GM23338 (cell line): ENCODE measurements around the gene ASXL3. TPM values are rescaled to one million over a fixed set of nuclear protein-coding genes. Genes with fewer than 3 reads are reported as not detected.
A peak's percentile ranks its signal among the peaks of the same experiment; 100 is the strongest.

Source experiments
- ATAC-seq: fragments of 200-7000 bp; cut with Tn5 transposase; 3 replicates; pipeline ENCODE4 v1.9.1; 2020
- DNase-seq: peaks from one replicate; pipeline ENCODE4 v3.0.0-alpha.2; 2015; ENCODE audit warnings: low spot score
- H2AFZ ChIP-seq: fragments of 200-600 bp; sonication (generic); 2 replicates; pipeline ENCODE4 v1.8.0; 2016; ENCODE audit warnings: antibody characterized with exemption, mild to moderate bottlenecking, moderate library complexity
- H3F3A ChIP-seq: fragments of 200-600 bp; sonication (generic); replicated peaks from 2 replicates; pipeline ENCODE4 v1.8.0; 2017; ENCODE audit warnings: antibody characterized with exemption, mixed run types, low read depth
- H3K27ac ChIP-seq: fragments of 200-600 bp; sonication (generic); 2 replicates; pipeline ENCODE4 v1.6.1; 2016; ENCODE audit warnings: low read depth
- H3K27me3 ChIP-seq: fragments of 200-600 bp; sonication (generic); 2 replicates; pipeline ENCODE4 v1.8.0; 2016; ENCODE audit warnings: mild to moderate bottlenecking, mixed run types, moderate library complexity; ENCODE audit not compliant: insufficient read depth
- H3K36me3 ChIP-seq: fragments of 200-600 bp; sonication (generic); 2 replicates; pipeline ENCODE4 v1.8.0; 2016; ENCODE audit warnings: mild to moderate bottlenecking; ENCODE audit not compliant: insufficient read depth
- H3K4me1 ChIP-seq: fragments of 200-600 bp; sonication (generic); 2 replicates; pipeline ENCODE4 v1.8.0; 2016; ENCODE audit warnings: mild to moderate bottlenecking, moderate library complexity; ENCODE audit not compliant: insufficient read depth
- H3K4me2 ChIP-seq: fragments of 200-600 bp; sonication (generic); 2 replicates; pipeline ENCODE4 v1.7.1; 2017; ENCODE audit warnings: mixed run types
- H3K4me3 ChIP-seq: fragments of 200-600 bp; sonication (generic); 2 replicates; pipeline ENCODE4 v1.6.1; 2016; ENCODE audit warnings: mixed run types
- H3K79me2 ChIP-seq: fragments of 200-600 bp; sonication (generic); replicated peaks from 2 replicates; pipeline ENCODE4 v1.8.0; 2017; ENCODE audit warnings: mild to moderate bottlenecking; ENCODE audit not compliant: insufficient read depth
- H3K9me2 ChIP-seq: fragments of 200-600 bp; sonication (generic); 2 replicates; pipeline ENCODE4 v1.8.0; 2017; ENCODE audit not compliant: insufficient read depth
- H4K20me1 ChIP-seq: fragments of 200-600 bp; sonication (generic); replicated peaks from 2 replicates; pipeline ENCODE4 v1.8.0; 2017; ENCODE audit warnings: mild to moderate bottlenecking; ENCODE audit not compliant: insufficient read depth
- H3K27ac Mint-ChIP-seq: 2 replicates; pipeline ENCODE4 v1.8.0; 2020; ENCODE audit warnings: inconsistent platforms, mild to moderate bottlenecking, moderate library complexity, mixed read lengths
- H3K27me3 Mint-ChIP-seq: 3 replicates; pipeline ENCODE4 v1.8.0; 2022; ENCODE audit warnings: low read depth, mild to moderate bottlenecking, moderate library complexity, mixed read lengths, inconsistent platforms; ENCODE audit not compliant: insufficient read depth, poor library complexity
- H3K36me3 Mint-ChIP-seq: 3 replicates; pipeline ENCODE4 v1.8.0; 2021; ENCODE audit warnings: low read depth, mild to moderate bottlenecking, inconsistent platforms, moderate library complexity, mixed read lengths
- H3K4me1 Mint-ChIP-seq: 3 replicates; pipeline ENCODE4 v1.8.0; 2020; ENCODE audit warnings: mild to moderate bottlenecking, inconsistent platforms, mixed read lengths
- H3K4me3 Mint-ChIP-seq: 3 replicates; pipeline ENCODE4 v1.8.0; 2021; ENCODE audit warnings: moderate library complexity, mild to moderate bottlenecking, inconsistent platforms, mixed read lengths
- H3K9me3 Mint-ChIP-seq: 3 replicates; pipeline ENCODE4 v1.8.0; 2020; ENCODE audit warnings: moderate library complexity, mild to moderate bottlenecking, inconsistent platforms, mixed read lengths
- CTCF ChIP-seq, 2 experiments: fragments of 200-600 bp in 1 of 2; sonication (generic) in 1 of 2; conservative IDR thresholded peaks; 2 replicates each; pipeline versions ENCODE4 v1.5.1 to v1.6.1; 2016 to 2017; ENCODE audit warnings: antibody characterized with exemption in 2 of 2, low read depth in 2 of 2, mild to moderate bottlenecking in 2 of 2, moderate library complexity in 1 of 2
- ZNF331 ChIP-seq: fragments of 250-450 bp; sonication (Bioruptor Pico); IDR thresholded peaks from 2 replicates; pipeline ENCODE4 v1.5.0; 2020; ENCODE audit warnings: low read depth, mild to moderate bottlenecking, moderate library complexity
- ZNF462 ChIP-seq: fragments of 250-450 bp; sonication (Bioruptor Pico); IDR thresholded peaks from 2 replicates; pipeline ENCODE4 v1.5.0; 2020; ENCODE audit warnings: mild to moderate bottlenecking, moderate library complexity
- polyA plus RNA-seq: library from polyadenylated mRNA; unstranded; fragments of >200 nt; fragmentation: Nextera tagmentation; extraction: Ambion mirVana; gene quantifications from 2 replicates; pipeline ENCODE4 v1.2.1, GENCODE V29; 2016
- total RNA-seq: library from RNA; depleted of rRNA; stranded (reverse); fragments of >200 nt; shearing (Covaris generic); gene quantifications from 2 replicates; pipeline ENCODE4 v1.2.3, GENCODE V29; 2014
- TF ChIP-seq, protein P1 (sequence below): IDR thresholded peaks from one replicate; pipeline ENCODE4 v1.6.1; 2018; ENCODE audit warnings: antibody characterized with exemption; ENCODE audit not compliant: unreplicated experiment

ASXL3 gene
- total and polyA plus RNA-seq, 2 experiments from 2014 or later: 0.23 to 1.4 TPM

DNA sequence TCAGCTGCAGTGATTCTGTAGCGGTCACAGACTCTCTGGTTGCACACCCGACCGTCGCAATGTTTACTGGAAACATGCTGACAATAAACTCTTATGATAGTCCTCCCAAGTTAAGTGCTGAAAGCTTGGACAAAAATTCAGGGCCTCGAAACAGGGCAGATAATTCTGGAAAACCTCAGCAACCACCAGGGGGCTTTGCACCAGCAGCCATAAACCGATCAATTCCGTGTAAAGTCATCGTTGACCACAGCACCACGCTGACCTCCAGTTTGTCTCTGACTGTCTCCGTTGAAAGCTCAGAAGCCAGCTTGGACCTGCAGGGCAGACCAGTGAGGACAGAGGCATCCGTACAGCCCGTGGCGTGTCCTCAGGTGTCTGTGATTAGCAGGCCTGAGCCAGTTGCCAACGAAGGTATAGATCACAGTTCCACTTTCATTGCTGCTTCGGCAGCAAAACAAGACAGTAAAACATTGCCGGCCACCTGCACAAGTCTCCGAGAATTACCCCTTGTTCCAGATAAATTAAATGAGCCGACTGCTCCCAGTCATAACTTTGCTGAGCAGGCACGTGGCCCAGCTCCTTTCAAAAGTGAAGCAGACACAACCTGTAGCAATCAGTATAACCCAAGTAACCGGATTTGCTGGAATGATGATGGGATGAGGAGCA, 166.1 kb downstream of the ASXL3 start:
- DNase-seq: peak; percentile 29
- Histone ChIP-seq H2AFZ (no peak overlapping the region; the same call in 1 of the 2 replicates), H3K9me2 (peaks cover 4% of the 10 kb centered on the region; the same call in 1 of the 2 replicates), H3F3A (no peaks in the 10 kb centered on the region), H3K27ac (no peak overlapping the region), H3K4me3 (no peak overlapping the region), H3K79me2 (no peaks in the 10 kb centered on the region), H4K20me1 (no peaks in the 10 kb centered on the region), H3K4me2 (no peak overlapping the region), H3K27me3 (no peaks in the 10 kb centered on the region), H3K4me1 (peaks cover 11% of the 10 kb centered on the region; the same call in 1 of the 2 replicates), H3K36me3 (no peaks in the 10 kb centered on the region)
- TF ChIP-seq CTCF (conservative IDR thresholded peaks at IDR 0.05; ENCODE audit: low read depth in 2 of 2): peak; percentile 35 to 51
- TF ChIP-seq ZNF331 (CRISPR knock-in tag): no peak
- TF ChIP-seq, protein P1, sequence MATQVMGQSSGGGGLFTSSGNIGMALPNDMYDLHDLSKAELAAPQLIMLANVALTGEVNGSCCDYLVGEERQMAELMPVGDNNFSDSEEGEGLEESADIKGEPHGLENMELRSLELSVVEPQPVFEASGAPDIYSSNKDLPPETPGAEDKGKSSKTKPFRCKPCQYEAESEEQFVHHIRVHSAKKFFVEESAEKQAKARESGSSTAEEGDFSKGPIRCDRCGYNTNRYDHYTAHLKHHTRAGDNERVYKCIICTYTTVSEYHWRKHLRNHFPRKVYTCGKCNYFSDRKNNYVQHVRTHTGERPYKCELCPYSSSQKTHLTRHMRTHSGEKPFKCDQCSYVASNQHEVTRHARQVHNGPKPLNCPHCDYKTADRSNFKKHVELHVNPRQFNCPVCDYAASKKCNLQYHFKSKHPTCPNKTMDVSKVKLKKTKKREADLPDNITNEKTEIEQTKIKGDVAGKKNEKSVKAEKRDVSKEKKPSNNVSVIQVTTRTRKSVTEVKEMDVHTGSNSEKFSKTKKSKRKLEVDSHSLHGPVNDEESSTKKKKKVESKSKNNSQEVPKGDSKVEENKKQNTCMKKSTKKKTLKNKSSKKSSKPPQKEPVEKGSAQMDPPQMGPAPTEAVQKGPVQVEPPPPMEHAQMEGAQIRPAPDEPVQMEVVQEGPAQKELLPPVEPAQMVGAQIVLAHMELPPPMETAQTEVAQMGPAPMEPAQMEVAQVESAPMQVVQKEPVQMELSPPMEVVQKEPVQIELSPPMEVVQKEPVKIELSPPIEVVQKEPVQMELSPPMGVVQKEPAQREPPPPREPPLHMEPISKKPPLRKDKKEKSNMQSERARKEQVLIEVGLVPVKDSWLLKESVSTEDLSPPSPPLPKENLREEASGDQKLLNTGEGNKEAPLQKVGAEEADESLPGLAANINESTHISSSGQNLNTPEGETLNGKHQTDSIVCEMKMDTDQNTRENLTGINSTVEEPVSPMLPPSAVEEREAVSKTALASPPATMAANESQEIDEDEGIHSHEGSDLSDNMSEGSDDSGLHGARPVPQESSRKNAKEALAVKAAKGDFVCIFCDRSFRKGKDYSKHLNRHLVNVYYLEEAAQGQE: no peak
- peak; percentile 38; the same call in 1 of the 3 replicates for ATAC-seq
- Mint-ChIP-seq H3K27me3 (peaks cover 4% of the 10 kb centered on the region), H3K4me1 (peaks cover 23% of the 10 kb centered on the region), H3K27ac (no peak overlapping the region; the same call in 1 of the 2 replicates), H3K9me3 (no peaks in the 10 kb centered on the region), H3K4me3 (no peak overlapping the region), H3K36me3 (no peaks in the 10 kb centered on the region)

GRCh38 chr18:33745151-33745795, 167.3 kb downstream of the ASXL3 start:
- Mint-ChIP-seq H3K9me3 (no peaks in the 10 kb centered on the region), H3K4me3 (no peak overlapping the region), H3K27me3 (peaks cover 4% of the 10 kb centered on the region), H3K36me3 (no peaks in the 10 kb centered on the region), H3K27ac (no peak overlapping the region), H3K4me1 (peaks cover 31% of the 10 kb centered on the region)
- no peaks in the 10 kb centered on the region for H4K20me1 ChIP-seq
- H3K27ac ChIP-seq: no peak overlapping the region
- no peak overlapping the region for H3K4me3 ChIP-seq
- H3K27me3 ChIP-seq: no peaks in the 10 kb centered on the region
- no peak overlapping the region for H2AFZ ChIP-seq
- H3K9me2 ChIP-seq: no peaks in the 10 kb centered on the region
- ATAC-seq (no peak), DNase-seq (no peak)
- H3F3A ChIP-seq: no peaks in the 10 kb centered on the region
- H3K36me3 ChIP-seq: no peaks in the 10 kb centered on the region
- H3K4me2 ChIP-seq: no peak overlapping the region
- H3K79me2 ChIP-seq: no peaks in the 10 kb centered on the region
- H3K4me1 ChIP-seq: peaks cover 21% of the 10 kb centered on the region; the same call in 1 of the 2 replicates
- no peak for TF ChIP-seq ZNF462
- no peak for TF ChIP-seq CTCF (conservative IDR thresholded peaks at IDR 0.05; ENCODE audit: low read depth in 2 of 2)
